Gastroesophageal sphincter (tissue), 3 donors: ENCODE results near the gene MADCAM1.

Experiments used
- POLR2A ChIP-seq, 2 donors: fragments of 450-650 bp; IDR thresholded peaks; one replicate each; pipeline ENCODE4 v1.6.1; 2017; ENCODE audit warnings: antibody characterized with exemption in 2 of 2, mild to moderate bottlenecking in 2 of 2, moderate library complexity in 1 of 2
- TF ChIP-seq, protein P1 (sequence below), 4 experiments: fragments of 200-600 bp in 2 of 4; fragments of 450-650 bp in 2 of 4; sonication (generic) in 1 of 4; IDR thresholded peaks; one replicate each; pipeline ENCODE4 v1.5.1; 2017 to 2019; ENCODE audit warnings: antibody characterized with exemption in 4 of 4, mild to moderate bottlenecking in 2 of 4, moderate library complexity in 2 of 4

DNA sequence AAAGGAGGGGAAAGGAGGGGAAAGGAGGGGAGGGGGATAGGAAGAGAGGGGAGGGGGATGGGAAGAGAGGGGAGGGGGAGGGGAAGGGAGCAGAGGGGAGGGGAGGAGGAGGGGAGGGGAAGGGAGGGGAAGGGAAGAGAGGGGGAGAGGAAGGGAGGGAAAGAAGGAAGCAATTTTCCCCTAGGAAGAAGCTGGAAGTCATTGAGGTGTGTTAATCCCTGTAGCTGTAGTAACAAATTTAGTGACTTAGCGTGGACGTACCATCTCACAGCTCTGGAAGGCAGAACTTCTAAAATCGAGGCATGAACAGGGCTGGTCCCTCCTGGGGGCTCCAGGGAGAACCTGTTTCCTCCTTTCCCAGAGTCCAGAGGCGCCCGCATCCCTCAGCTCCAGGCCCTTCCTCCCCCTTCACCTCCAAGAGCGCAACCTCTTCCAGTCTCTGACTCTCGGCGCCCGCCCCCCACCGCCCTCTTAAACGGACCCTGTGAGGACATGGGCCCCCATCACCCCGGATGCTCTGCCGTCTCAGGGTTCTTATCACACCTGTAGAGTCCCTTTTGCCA is 29.7 kb downstream of the MADCAM1 start:
- TF ChIP-seq, protein P1, sequence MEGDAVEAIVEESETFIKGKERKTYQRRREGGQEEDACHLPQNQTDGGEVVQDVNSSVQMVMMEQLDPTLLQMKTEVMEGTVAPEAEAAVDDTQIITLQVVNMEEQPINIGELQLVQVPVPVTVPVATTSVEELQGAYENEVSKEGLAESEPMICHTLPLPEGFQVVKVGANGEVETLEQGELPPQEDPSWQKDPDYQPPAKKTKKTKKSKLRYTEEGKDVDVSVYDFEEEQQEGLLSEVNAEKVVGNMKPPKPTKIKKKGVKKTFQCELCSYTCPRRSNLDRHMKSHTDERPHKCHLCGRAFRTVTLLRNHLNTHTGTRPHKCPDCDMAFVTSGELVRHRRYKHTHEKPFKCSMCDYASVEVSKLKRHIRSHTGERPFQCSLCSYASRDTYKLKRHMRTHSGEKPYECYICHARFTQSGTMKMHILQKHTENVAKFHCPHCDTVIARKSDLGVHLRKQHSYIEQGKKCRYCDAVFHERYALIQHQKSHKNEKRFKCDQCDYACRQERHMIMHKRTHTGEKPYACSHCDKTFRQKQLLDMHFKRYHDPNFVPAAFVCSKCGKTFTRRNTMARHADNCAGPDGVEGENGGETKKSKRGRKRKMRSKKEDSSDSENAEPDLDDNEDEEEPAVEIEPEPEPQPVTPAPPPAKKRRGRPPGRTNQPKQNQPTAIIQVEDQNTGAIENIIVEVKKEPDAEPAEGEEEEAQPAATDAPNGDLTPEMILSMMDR (IDR thresholded peaks at IDR 0.05), result no peak
- TF ChIP-seq POLR2A (IDR thresholded peaks at IDR 0.05), result no peak
